ENCODE results near the gene RBMS3. TPM values are rescaled to one million over a fixed set of nuclear protein-coding genes. Genes with fewer than 3 reads are reported as not detected.

RBMS3 gene
- total RNA-seq, 1 donor from 2014 or later, result 58.5 TPM

- intact Hi-C loops (cut with DNase I), result no loop called here
- H3K27ac ChIP-seq, result no peak overlapping the region
- ATAC-seq (no peak), DNase-seq (no peak)
- no peak overlapping the region for H3K4me3 ChIP-seq
- no peaks in the 10 kb centered on the region for H3K4me1 ChIP-seq
- H3K36me3 ChIP-seq, result no peaks in the 10 kb centered on the region
- H3K9me3 ChIP-seq, result no peaks in the 10 kb centered on the region
- H3K27me3 ChIP-seq (ENCODE audit: low read depth), result no peaks in the 10 kb centered on the region
- TF ChIP-seq CTCF (IDR thresholded peaks at IDR 0.05), result no peak
Measured at GRCh38 chr3:29494305-29495036, 213.6 kb downstream of the RBMS3 start.

- H3K4me1 ChIP-seq, result no peaks in the 10 kb centered on the region
- no peak for TF ChIP-seq CTCF (IDR thresholded peaks at IDR 0.05)
- intact Hi-C loops (cut with DNase I), result no loop called here
Measured at GRCh38 chr3:29497282-29497681, 216.4 kb downstream of the RBMS3 start.

GRCh38 chr3:29502771-29503170, 221.9 kb downstream of the RBMS3 start:
- H3K27ac ChIP-seq, result peak overlapping the region; percentile 26
- no peak overlapping the region for H3K4me3 ChIP-seq
- H3K27me3 ChIP-seq (ENCODE audit: low read depth), result no peaks in the 10 kb centered on the region
- H3K36me3 ChIP-seq, result no peaks in the 10 kb centered on the region
- H3K9me3 ChIP-seq, result no peaks in the 10 kb centered on the region
- intact Hi-C loops (cut with DNase I), result no loop called here
- ATAC-seq (no peak), DNase-seq (no peak)
- no peaks in the 10 kb centered on the region for H3K4me1 ChIP-seq
- no peak for TF ChIP-seq CTCF (IDR thresholded peaks at IDR 0.05)

More at GRCh38 chr3:29497282-29497681, 216.4 kb downstream of the RBMS3 start:
- Histone ChIP-seq H3K9me3 (no peaks in the 10 kb centered on the region), H3K36me3 (no peaks in the 10 kb centered on the region), H3K27me3 (ENCODE audit: low read depth) (no peaks in the 10 kb centered on the region), H3K4me3 (no peak overlapping the region), H3K27ac (no peak overlapping the region)
- no peak for DNase-seq
- no peak for ATAC-seq

GRCh38 chr3:29503314-29503713, 222.4 kb downstream of the RBMS3 start:
- TF ChIP-seq CTCF (IDR thresholded peaks at IDR 0.05), result no peak
- ATAC-seq (no peak), DNase-seq (no peak)
- Histone ChIP-seq H3K4me1 (no peaks in the 10 kb centered on the region), H3K27ac (peak overlapping the region; percentile 26), H3K4me3 (no peak overlapping the region), H3K9me3 (no peaks in the 10 kb centered on the region), H3K27me3 (ENCODE audit: low read depth) (no peaks in the 10 kb centered on the region), H3K36me3 (no peaks in the 10 kb centered on the region)
- intact Hi-C loops (cut with DNase I), result no loop called here

- Histone ChIP-seq H3K27me3 (ENCODE audit: low read depth) (no peaks in the 10 kb centered on the region), H3K27ac (peak overlapping the region; percentile 26), H3K36me3 (no peaks in the 10 kb centered on the region), H3K9me3 (no peaks in the 10 kb centered on the region), H3K4me1 (no peaks in the 10 kb centered on the region), H3K4me3 (no peak overlapping the region)
- DNase-seq (no peak), ATAC-seq (peak; percentile 57 to 64)
- no peak for TF ChIP-seq CTCF (IDR thresholded peaks at IDR 0.05)
- intact Hi-C loops (cut with DNase I), result no loop called here
Measured at GRCh38 chr3:29503958-29504357, 223.1 kb downstream of the RBMS3 start.

Data from lower lobe of right lung (tissue), 2 donors.